Panc1 (cell line): ENCODE measurements around the gene CDK6. TPM values are rescaled to one million over a fixed set of nuclear protein-coding genes. Genes with fewer than 3 reads are reported as not detected.

Experiments
- ATAC-seq: fragments of 200-7000 bp; cut with Tn5 transposase; 2 replicates; pipeline ENCODE4 v1.9.1; 2020; ENCODE audit warnings: mild to moderate bottlenecking, moderate library complexity
- BruUV-seq: library from RNA; stranded (reverse); fragments of 400-500 nt; replicated peaks from 2 replicates; lab custom pipeline; 2021; lab: Mats Ljungman, UMichigan
- CTCF ChIA-PET: fragments of 300-600 bp; sonication (Branson Sonifier 250); formaldehyde crosslinking; loops from one replicate; lab custom pipeline; 2022; ENCODE audit warnings: antibody characterized with exemption; lab: Charles Lee
- POLR2A ChIA-PET: fragments of 300-600 bp; sonication (Branson Sonifier 250); formaldehyde crosslinking; loops from one replicate; lab custom pipeline; 2022; ENCODE audit warnings: antibody characterized with exemption; lab: Charles Lee
- DNase-seq: peaks from one replicate; pipeline ENCODE4 v3.0.0-alpha.2; 2010; ENCODE audit warnings: low read depth, low spot score
- H3K27ac ChIP-seq: 2 replicates; pipeline ENCODE4 v1.5.1; 2011; ENCODE audit warnings: mild to moderate bottlenecking, low read length, inconsistent platforms
- H3K27me3 ChIP-seq: fragments of 200-500 bp; sonication (Bioruptor generic); 2 replicates; pipeline ENCODE4 v1.6.0; 2014; ENCODE audit warnings: low read length, inconsistent platforms; ENCODE audit not compliant: control insufficient read depth, insufficient read depth
- H3K36me3 ChIP-seq: fragments of 200-500 bp; sonication (Bioruptor generic); 2 replicates; pipeline ENCODE4 v1.5.1; 2014; ENCODE audit warnings: inconsistent platforms, mild to moderate bottlenecking, low read length, moderate library complexity; ENCODE audit not compliant: control insufficient read depth, insufficient read depth
- H3K4me1 ChIP-seq: 2 replicates; pipeline ENCODE4 v1.5.1; 2011; ENCODE audit warnings: inconsistent platforms, mild to moderate bottlenecking, low read length, moderate library complexity; ENCODE audit not compliant: control insufficient read depth, insufficient read depth
- H3K4me3 ChIP-seq, 2 experiments: 2 replicates each; pipeline ENCODE4 v1.5.1; 2011 to 2012; ENCODE audit warnings: low read depth in 2 of 2, low read length in 2 of 2, mild to moderate bottlenecking in 2 of 2, inconsistent platforms in 1 of 2, moderate library complexity in 1 of 2
- H3K9me3 ChIP-seq: fragments of 200-500 bp; sonication (Bioruptor generic); 2 replicates; pipeline ENCODE4 v1.5.1; 2014; ENCODE audit warnings: low read depth, mild to moderate bottlenecking, inconsistent platforms, low read length, moderate library complexity; ENCODE audit not compliant: control insufficient read depth, insufficient read depth
- CTCF ChIP-seq: fragments of 450-650 bp; IDR thresholded peaks from 2 replicates; pipeline ENCODE4 v1.5.1; 2017; ENCODE audit warnings: mild to moderate bottlenecking
- POLR2AphosphoS5 ChIP-seq: IDR thresholded peaks from 2 replicates; pipeline ENCODE4 v1.6.1; 2012; ENCODE audit warnings: mild to moderate bottlenecking, low read depth, low read length, moderate library complexity
- REST ChIP-seq, 2 experiments: IDR thresholded peaks; 2 replicates each; pipeline ENCODE4 v1.6.1; 2011 to 2012; ENCODE audit warnings: low read depth in 2 of 2, control low read depth in 1 of 2, low read length in 1 of 2, mild to moderate bottlenecking in 1 of 2, moderate library complexity in 1 of 2; ENCODE audit not compliant: insufficient read depth in 1 of 2
- SIN3A ChIP-seq: IDR thresholded peaks from 2 replicates; pipeline ENCODE4 v1.6.1; 2012; ENCODE audit warnings: low read depth, mild to moderate bottlenecking, low read length, moderate library complexity, borderline replicate concordance; ENCODE audit not compliant: insufficient read depth
- TCF7L2 ChIP-seq: IDR thresholded peaks from 2 replicates; pipeline ENCODE4 v1.6.1; 2011; ENCODE audit warnings: mild to moderate bottlenecking, low read depth, low read length, inconsistent platforms
- in situ Hi-C: cut with HindIII; loops from 2 replicates; pipeline ENCODE4 v1.10.0; 2016; ENCODE audit warnings: low sequenced_read_pairs, low pct_unique_long_range_greater_than_20kb
- intact Hi-C: fragments of 100-400 bp; cut with micrococcal nuclease; formaldehyde crosslinking; loops from one replicate; pipeline ENCODE4 v1.10.0; 2022; ENCODE audit not compliant: unreplicated experiment
- total RNA-seq: library from RNA; stranded (reverse); gene quantifications from one replicate; pipeline ENCODE4 v1.2.1, GENCODE V29; 2021; ENCODE audit not compliant: unreplicated experiment

The CDK6 gene
- total RNA-seq, 1 experiment from 2014 or later, result 57.4 TPM

- DNase-seq, result no peak
- CTCF ChIA-PET, result no interaction called here
- intact Hi-C loops (no loop called here), in situ Hi-C loops (no loop called here)
- Histone ChIP-seq H3K27ac (no peak overlapping the region), H3K9me3 (no peaks in the 10 kb centered on the region), H3K4me1 (peaks cover 31% of the 10 kb centered on the region), H3K4me3 (no peak overlapping the region), H3K36me3 (no peaks in the 10 kb centered on the region; the same call in 1 of the 2 replicates), H3K27me3 (no peaks in the 10 kb centered on the region)
- no peak for TF ChIP-seq TCF7L2
- TF ChIP-seq SIN3A, result no peak
- no peak for TF ChIP-seq CTCF
- no peak for TF ChIP-seq POLR2AphosphoS5
- BruUV-seq, result no TSS peak
- no peak for ATAC-seq
- POLR2A ChIA-PET, result no interaction called here
Measured at GRCh38 chr7:92778972-92779371, 57.4 kb downstream of the CDK6 start.

GRCh38 chr7:92777993-92778392, 58.4 kb downstream of the CDK6 start:
- DNase-seq (no peak), ATAC-seq (no peak)
- BruUV-seq, result no TSS peak
- TF ChIP-seq CTCF (no peak), TCF7L2 (no peak), POLR2AphosphoS5 (no peak), SIN3A (no peak), REST (IDR thresholded peaks at IDR 0.05; ENCODE audit: insufficient read depth in 1 of 2, low read depth in 2 of 2, low read length in 1 of 2) (no peak)
- POLR2A ChIA-PET, result no interaction called here
- no peak overlapping the region for H3K27ac ChIP-seq
- in situ Hi-C loops, result no loop called here
- H3K4me3 ChIP-seq, result no peak overlapping the region
- intact Hi-C loops, result no loop called here
- H3K4me1 ChIP-seq, result peaks cover 22% of the 10 kb centered on the region
- no peaks in the 10 kb centered on the region for H3K9me3 ChIP-seq
- CTCF ChIA-PET, result no interaction called here
- no peaks in the 10 kb centered on the region for H3K27me3 ChIP-seq
- H3K36me3 ChIP-seq, result no peaks in the 10 kb centered on the region; the same call in 1 of the 2 replicates
